Liver (tissue), 9 donors: ENCODE measurements around the gene SCRN2. TPM values are rescaled to one million over a fixed set of nuclear protein-coding genes. Genes with fewer than 3 reads are reported as not detected.
A peak's percentile ranks its signal among the peaks of the same experiment; 100 is the strongest.

Experiments
- DNase-seq: peaks from one replicate; pipeline ENCODE4 v3.0.0-alpha.2; 2017; ENCODE audit warnings: low spot score
- H3K27ac ChIP-seq, 2 donors: one replicate each; pipeline ENCODE4 v1.7.0; 2013; ENCODE audit warnings: inconsistent platforms in 2 of 2, low read length in 2 of 2, control low read depth in 1 of 2, low read depth in 1 of 2, mild to moderate bottlenecking in 1 of 2
- H3K27me3 ChIP-seq, 4 donors: one replicate each; pipeline versions ENCODE4 v1.6.1 to v1.7.0; 2013; ENCODE audit warnings: low read length in 3 of 4, inconsistent platforms in 1 of 4, mild to moderate bottlenecking in 1 of 4, moderate library complexity in 1 of 4; ENCODE audit not compliant: control insufficient read depth in 4 of 4, insufficient read depth in 4 of 4
- H3K36me3 ChIP-seq, 4 donors: one replicate each; pipeline versions ENCODE4 v1.6.1 to v1.7.0; 2013; ENCODE audit warnings: low read length in 3 of 4, mild to moderate bottlenecking in 3 of 4, low read depth in 1 of 4, moderate library complexity in 1 of 4; ENCODE audit not compliant: control insufficient read depth in 4 of 4, insufficient read depth in 3 of 4
- H3K4me1 ChIP-seq, 4 donors: one replicate each; pipeline versions ENCODE4 v1.6.1 to v1.7.0; 2013; ENCODE audit warnings: low read length in 3 of 4, mild to moderate bottlenecking in 3 of 4, moderate library complexity in 1 of 4; ENCODE audit not compliant: control insufficient read depth in 4 of 4, insufficient read depth in 4 of 4
- H3K4me3 ChIP-seq, 3 donors: one replicate each; pipeline versions ENCODE4 v1.6.1 to v1.7.0; 2013; ENCODE audit warnings: low read length in 3 of 3, control low read depth in 1 of 3, low read depth in 1 of 3, mild to moderate bottlenecking in 1 of 3
- H3K9ac ChIP-seq, 2 donors: one replicate each; pipeline ENCODE4 v1.7.0; 2013; ENCODE audit warnings: low read length in 2 of 2, mild to moderate bottlenecking in 2 of 2, moderate library complexity in 2 of 2, control low read depth in 1 of 2, low read depth in 1 of 2
- H3K9me3 ChIP-seq, 4 donors: one replicate each; pipeline versions ENCODE4 v1.6.1 to v1.7.0; 2013; ENCODE audit warnings: low read length in 3 of 4; ENCODE audit not compliant: control insufficient read depth in 4 of 4
- ATF3 ChIP-seq: IDR thresholded peaks from 2 replicates; pipeline ENCODE4 v1.6.1; 2016; ENCODE audit warnings: antibody characterized with exemption
- EGR1 ChIP-seq, 2 donors: IDR thresholded peaks; 2 replicates each; pipeline ENCODE4 v1.6.1; 2016 to 2018; ENCODE audit warnings: antibody characterized with exemption in 2 of 2, low read depth in 2 of 2
- FOXA1 ChIP-seq: IDR thresholded peaks from 2 replicates; pipeline ENCODE4 v1.6.1; 2016; ENCODE audit warnings: antibody characterized with exemption
- FOXA2 ChIP-seq: IDR thresholded peaks from 2 replicates; pipeline ENCODE4 v1.6.1; 2016; ENCODE audit warnings: antibody characterized with exemption
- GABPA ChIP-seq, 2 donors: IDR thresholded peaks in 1 of 2; conservative IDR thresholded peaks in 1 of 2; 2 replicates each; pipeline ENCODE4 v1.6.1; 2016; ENCODE audit warnings: antibody characterized with exemption in 2 of 2, mild to moderate bottlenecking in 1 of 2, moderate library complexity in 1 of 2
- HNF4A ChIP-seq, 2 donors: conservative IDR thresholded peaks; 2 replicates each; pipeline ENCODE4 v1.6.1; 2016; ENCODE audit warnings: antibody characterized with exemption in 2 of 2, mild to moderate bottlenecking in 2 of 2
- HNF4G ChIP-seq: IDR thresholded peaks from 2 replicates; pipeline ENCODE4 v1.6.1; 2016; ENCODE audit warnings: antibody characterized with exemption
- JUND ChIP-seq, 2 donors: IDR thresholded peaks; 2 replicates each; pipeline ENCODE4 v1.6.1; 2016; ENCODE audit warnings: antibody characterized with exemption in 2 of 2
- MAX ChIP-seq: IDR thresholded peaks from 2 replicates; pipeline ENCODE4 v1.6.1; 2016; ENCODE audit warnings: antibody characterized with exemption
- NR2F2 ChIP-seq: IDR thresholded peaks from 2 replicates; pipeline ENCODE4 v1.6.1; 2016; ENCODE audit warnings: antibody characterized with exemption
- RAD21 ChIP-seq, 2 donors: IDR thresholded peaks; 2 replicates each; pipeline ENCODE4 v1.6.1; 2016; ENCODE audit warnings: antibody characterized with exemption in 2 of 2, mild to moderate bottlenecking in 2 of 2
- RXRA ChIP-seq, 2 donors: IDR thresholded peaks; 2 replicates each; pipeline ENCODE4 v1.6.1; 2017 to 2018; ENCODE audit warnings: antibody characterized with exemption in 2 of 2, mild to moderate bottlenecking in 1 of 2
- SP1 ChIP-seq: IDR thresholded peaks from 2 replicates; pipeline ENCODE4 v1.6.1; 2018; ENCODE audit warnings: antibody characterized with exemption, mild to moderate bottlenecking
- TAF1 ChIP-seq: conservative IDR thresholded peaks from 2 replicates; pipeline ENCODE4 v1.6.1; 2016; ENCODE audit warnings: antibody characterized with exemption, mild to moderate bottlenecking
- YY1 ChIP-seq: IDR thresholded peaks from 2 replicates; pipeline ENCODE4 v1.6.1; 2016; ENCODE audit warnings: antibody characterized with exemption, mild to moderate bottlenecking
- WGBS: extraction: QIAGEN DNeasy Blood & Tissue Kit; methylation state at CpG from one replicate; pipeline ENCODE4 v1.1.7; 2013; 5-methylcytosine and 5-hydroxymethylcytosine counted together
- polyA plus RNA-seq, 2 donors: library from polyadenylated mRNA; stranded (reverse) in 1 of 2; unstranded in 1 of 2; fragments of 200-250 nt in 1 of 2; fragments of >200 nt in 1 of 2; fragmentation: Nextera tagmentation in 1 of 2; extraction: Ambion mirVana in 1 of 2; gene quantifications; one replicate each; pipeline versions ENCODE4 v1.2.1 to v1.2.3, GENCODE V29; 2013 to 2015
- total RNA-seq, 2 donors: library from RNA; depleted of rRNA; stranded (reverse); fragments of >200 nt; gene quantifications; one replicate each; pipeline ENCODE4 v1.2.3, GENCODE V29; 2014
- TF ChIP-seq, protein P1 (sequence below): IDR thresholded peaks from 2 replicates; pipeline ENCODE4 v1.6.1; 2016; ENCODE audit warnings: antibody characterized with exemption
- donor health status: healthy.
- donor health status: healthy.
- donor health status: healthy.
- donor health status: healthy.
- donor health status: healthy.

SCRN2 gene
- total and polyA plus RNA-seq, 4 donors: 17.8 to 27.4 (median 20.3) TPM

DNA sequence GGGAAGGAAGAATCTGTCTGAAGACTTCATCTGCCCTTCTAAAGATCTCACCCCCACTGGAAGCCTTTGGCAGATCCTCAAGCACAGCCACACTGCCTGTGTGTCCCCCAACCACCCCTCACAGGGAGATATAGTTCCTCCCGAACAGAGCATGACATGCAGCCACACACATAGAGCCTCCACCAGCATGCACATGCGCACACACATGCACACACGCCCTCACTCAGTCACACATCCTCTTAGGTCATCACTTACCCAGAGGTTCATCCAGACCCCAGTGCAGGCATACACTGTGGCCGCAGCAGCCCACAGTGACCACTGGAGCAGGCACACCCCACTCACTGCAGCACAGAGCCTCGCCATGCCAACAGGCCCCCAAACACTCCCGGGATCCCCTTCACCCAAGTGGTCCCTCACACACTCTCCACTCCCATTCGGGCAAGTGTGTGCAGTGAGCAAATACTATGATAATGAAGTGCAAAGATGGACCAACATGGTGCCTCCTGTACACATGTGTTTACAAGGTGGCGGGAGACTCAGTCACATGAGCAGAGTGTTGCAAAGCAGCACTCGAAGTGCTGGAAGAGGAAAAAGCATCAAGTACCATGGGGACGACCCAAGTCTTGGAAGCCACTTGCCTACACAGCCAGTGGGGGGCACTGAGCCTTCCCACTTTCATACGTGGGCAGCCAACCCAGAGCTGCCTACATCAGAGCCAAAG lies 26.9 kb upstream of the SCRN2 start:
- peaks cover 0 to 7% (median 0%) of the 10 kb centered on the region in 4 donors for H3K27me3 ChIP-seq
- H3K9me3 ChIP-seq: no peaks in the 10 kb centered on the region
- TF ChIP-seq GABPA (IDR thresholded peaks at IDR 0.05 in 1 of 2, conservative IDR thresholded peaks at IDR 0.05 in 1 of 2) (no peak), EGR1 (IDR thresholded peaks at IDR 0.05; ENCODE audit: low read depth in 2 of 2) (no peak), YY1 (no peak), ATF3 (no peak), RXRA (IDR thresholded peaks at IDR 0.05) (no peak), TAF1 (no peak), SP1 (no peak), NR2F2 (no peak), MAX (no peak), RAD21 (IDR thresholded peaks at IDR 0.05) (no peak), HNF4G (no peak), JUND (IDR thresholded peaks at IDR 0.05) (no peak), HNF4A (conservative IDR thresholded peaks at IDR 0.05) (no peak)
- TF ChIP-seq, protein P1, sequence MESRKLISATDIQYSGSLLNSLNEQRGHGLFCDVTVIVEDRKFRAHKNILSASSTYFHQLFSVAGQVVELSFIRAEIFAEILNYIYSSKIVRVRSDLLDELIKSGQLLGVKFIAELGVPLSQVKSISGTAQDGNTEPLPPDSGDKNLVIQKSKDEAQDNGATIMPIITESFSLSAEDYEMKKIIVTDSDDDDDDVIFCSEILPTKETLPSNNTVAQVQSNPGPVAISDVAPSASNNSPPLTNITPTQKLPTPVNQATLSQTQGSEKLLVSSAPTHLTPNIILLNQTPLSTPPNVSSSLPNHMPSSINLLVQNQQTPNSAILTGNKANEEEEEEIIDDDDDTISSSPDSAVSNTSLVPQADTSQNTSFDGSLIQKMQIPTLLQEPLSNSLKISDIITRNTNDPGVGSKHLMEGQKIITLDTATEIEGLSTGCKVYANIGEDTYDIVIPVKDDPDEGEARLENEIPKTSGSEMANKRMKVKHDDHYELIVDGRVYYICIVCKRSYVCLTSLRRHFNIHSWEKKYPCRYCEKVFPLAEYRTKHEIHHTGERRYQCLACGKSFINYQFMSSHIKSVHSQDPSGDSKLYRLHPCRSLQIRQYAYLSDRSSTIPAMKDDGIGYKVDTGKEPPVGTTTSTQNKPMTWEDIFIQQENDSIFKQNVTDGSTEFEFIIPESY: no peak
- no peak overlapping the region for H3K9ac ChIP-seq
- H3K4me3 ChIP-seq: no peak overlapping the region
- no peaks in the 10 kb centered on the region for H3K4me1 ChIP-seq
- H3K27ac ChIP-seq: no peak overlapping the region
- no peaks in the 10 kb centered on the region for H3K36me3 ChIP-seq
- no peak for DNase-seq
- WGBS: 90% methylated on average over 11 of the region's 11 CpGs

DNA sequence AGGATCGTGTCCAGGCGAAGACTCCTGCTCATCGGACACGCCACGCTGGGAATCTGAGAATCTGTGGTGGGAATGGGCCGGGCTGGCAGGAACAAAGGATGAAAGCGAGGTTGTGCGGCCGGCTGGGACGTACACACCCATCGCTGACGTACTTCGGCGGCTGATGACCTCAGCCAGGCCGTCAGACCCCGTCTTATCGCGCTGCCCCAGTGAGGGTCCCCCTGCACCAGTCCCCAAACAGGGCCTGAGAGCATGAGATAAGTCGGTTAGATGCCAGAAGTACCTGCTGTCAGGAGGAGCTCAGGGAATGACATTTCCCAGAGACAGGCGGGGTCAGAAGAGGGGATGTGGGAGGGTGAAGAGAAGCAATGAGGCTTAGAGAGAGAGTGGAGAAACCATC lies 25.9 kb upstream of the SCRN2 start:
- TF ChIP-seq RXRA (IDR thresholded peaks at IDR 0.05) (no peak), JUND (IDR thresholded peaks at IDR 0.05) (no peak), FOXA1 (no peak), FOXA2 (no peak), MAX (no peak), GABPA (IDR thresholded peaks at IDR 0.05 in 1 of 2, conservative IDR thresholded peaks at IDR 0.05 in 1 of 2) (no peak), ATF3 (no peak), TAF1 (no peak), SP1 (no peak), EGR1 (IDR thresholded peaks at IDR 0.05; ENCODE audit: low read depth in 2 of 2) (no peak)
- TF ChIP-seq, protein P1: no peak
- 76% methylated on average over 20 of the region's 20 CpGs for WGBS
- Histone ChIP-seq H3K27ac (no peak overlapping the region), H3K27me3 (peaks cover 0 to 7% (median 0%) of the 10 kb centered on the region in 4 donors), H3K4me3 (no peak overlapping the region), H3K9me3 (no peaks in the 10 kb centered on the region), H3K9ac (no peak overlapping the region), H3K36me3 (no peaks in the 10 kb centered on the region), H3K4me1 (no peaks in the 10 kb centered on the region)
- DNase-seq: peak; percentile 60
